DMS79 treated with DMSO at 0.1 percent for 48 hours (cell line): ENCODE results near the gene SPIN3.
"Not testable (repeated sequence)": the region's sequence is repeated elsewhere in the genome, so short reads cannot be mapped to it uniquely, and the experiment has no call there.

Source experiments
- DNase-seq: peaks from one replicate; lab custom pipeline; 2025; lab: John Stamatoyannopoulos, UW

The SPIN3 gene

GRCh38 chrX:56995271-56995994, at the start of gene SPIN3:
TSS of gene SPIN3 (minus strand) at chrX:56995541. CDS start at chrX:56994947, 594 bp downstream.
- peak; percentile 73 for DNase-seq

- DNase-seq: no peak
Measured at GRCh38 chrX:57044245-57044644, 48.9 kb upstream of the SPIN3 start.

DNA sequence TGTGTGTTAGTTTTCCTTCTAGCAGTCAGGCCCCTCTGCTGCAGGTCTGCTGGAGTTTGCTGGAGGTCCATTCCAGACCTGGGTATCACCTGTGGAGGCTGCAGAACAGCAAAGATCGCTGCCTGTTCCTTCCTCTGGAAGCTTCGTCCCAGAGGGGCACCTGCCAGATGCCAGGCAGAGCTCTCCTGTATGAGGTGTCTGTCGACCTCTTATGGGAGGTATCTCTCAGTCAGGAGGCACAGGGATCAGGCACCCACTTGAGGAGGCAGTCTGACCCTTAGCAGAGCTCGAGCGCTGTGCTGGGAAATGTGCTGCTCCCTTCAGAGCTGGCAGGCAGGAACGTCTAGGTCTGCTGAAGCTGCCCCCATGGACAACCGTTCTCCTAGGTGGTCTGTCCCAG, 41.9 kb upstream of the SPIN3 start:
- not testable (repeated sequence) for DNase-seq

DNA sequence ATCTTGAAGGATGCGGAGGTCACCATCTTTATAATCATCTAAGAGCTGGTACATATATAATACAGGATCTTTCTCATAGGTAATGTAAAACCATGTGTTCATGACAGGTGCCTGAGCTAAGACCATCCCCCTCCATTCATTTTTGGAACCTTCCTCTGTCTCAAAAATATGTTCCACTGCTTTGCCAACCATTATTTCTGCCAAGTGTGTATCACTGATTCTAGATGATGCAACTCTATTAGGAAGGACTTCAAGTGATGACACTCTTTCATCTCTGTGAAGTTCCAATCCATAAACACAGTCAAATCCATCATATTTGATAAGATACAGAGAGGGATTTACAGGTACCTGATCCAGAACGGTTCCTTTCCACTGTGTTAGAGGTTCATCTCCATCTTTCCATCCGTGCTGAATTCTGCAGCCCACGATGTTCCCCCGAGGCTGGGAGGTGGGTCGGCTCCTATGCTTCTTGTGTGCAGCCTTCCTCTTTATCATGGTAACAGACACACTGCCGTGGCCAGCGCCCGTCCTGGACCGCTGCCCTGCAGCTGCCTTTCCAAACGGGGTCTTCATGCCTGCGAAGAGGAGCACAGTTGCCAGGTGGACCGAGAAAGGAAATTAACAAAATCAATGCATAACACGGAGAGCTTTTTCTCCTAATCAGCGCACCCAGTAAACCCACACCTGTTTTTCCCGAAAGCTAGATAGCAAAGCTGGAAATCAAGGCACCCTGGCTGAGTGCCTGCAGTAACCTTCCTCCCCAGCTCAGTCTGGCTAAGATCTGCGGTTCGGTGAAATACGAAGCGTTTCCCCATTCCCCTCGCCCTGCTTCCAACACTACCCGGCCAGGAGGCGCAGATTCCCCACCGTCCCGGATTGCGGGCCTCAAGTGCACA, 718 bp downstream of the SPIN3 start:
- DNase-seq: no peak

DNA sequence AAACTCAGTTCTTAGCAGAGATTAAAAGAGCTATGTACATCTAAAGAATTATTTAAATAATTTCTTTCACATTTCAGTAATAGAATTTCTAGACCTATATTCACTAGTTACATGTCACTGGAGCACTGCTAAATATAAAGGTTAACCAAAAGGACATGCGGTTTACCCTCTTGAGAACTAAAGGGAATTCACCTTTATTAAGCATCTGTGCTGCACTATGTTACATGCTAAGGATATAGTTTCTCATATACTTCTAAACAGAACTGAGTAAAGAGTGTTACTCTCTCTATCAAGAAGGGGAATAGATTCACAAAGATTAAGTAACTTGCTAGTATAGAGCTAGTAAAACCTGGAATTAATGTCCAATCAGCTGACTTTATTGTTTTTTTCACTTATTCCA, 7.6 kb downstream of the SPIN3 start:
- no peak for DNase-seq

DNA sequence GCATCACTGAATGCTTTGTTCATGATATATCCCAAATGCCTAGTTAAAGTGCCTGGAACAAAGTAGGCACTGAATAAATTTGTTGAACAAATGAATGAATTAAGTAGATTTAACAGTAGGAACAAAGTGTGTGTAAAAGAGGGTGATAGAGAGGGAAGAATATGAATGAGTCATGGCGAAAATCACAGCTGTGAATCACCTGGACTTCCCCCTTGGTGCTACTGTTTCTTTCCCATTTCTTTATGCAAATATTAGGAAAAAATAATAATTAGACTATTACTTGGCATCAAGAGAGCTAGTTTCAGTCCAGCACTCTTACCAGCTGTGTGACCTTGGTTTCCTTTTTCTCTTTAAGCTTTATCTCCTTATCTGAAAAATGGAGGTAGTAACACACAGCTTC, 9.2 kb downstream of the SPIN3 start:
- no peak for DNase-seq

GRCh38 chrX:56978172-56978571, 17.2 kb downstream of the SPIN3 start:
- DNase-seq: peak; percentile 0

GRCh38 chrX:56975611-56976010, 19.7 kb downstream of the SPIN3 start:
- DNase-seq: no peak

- DNase-seq: no peak
Measured at GRCh38 chrX:56974408-56974807, 20.9 kb downstream of the SPIN3 start.

GRCh38 chrX:56969559-56969958, 25.8 kb downstream of the SPIN3 start:
- no peak for DNase-seq

DNA sequence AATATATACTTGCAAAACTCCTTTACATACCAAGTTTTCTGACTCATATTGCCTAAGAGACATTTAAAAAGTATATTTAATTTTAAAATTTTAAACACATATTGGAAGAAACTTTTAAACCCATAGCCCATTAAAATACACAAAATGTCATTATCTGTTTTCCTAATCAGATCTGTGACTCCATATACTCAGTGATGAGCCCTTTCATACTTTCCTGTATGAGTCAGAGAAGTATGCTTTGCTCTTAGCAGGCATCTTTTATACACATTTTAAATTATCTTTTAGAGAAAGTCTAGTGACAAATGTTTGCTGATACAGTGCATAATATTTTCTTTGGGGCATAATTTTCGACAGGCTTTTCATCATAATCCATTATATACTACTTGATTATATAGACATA, 26.4 kb downstream of the SPIN3 start:
- no peak for DNase-seq

DNA sequence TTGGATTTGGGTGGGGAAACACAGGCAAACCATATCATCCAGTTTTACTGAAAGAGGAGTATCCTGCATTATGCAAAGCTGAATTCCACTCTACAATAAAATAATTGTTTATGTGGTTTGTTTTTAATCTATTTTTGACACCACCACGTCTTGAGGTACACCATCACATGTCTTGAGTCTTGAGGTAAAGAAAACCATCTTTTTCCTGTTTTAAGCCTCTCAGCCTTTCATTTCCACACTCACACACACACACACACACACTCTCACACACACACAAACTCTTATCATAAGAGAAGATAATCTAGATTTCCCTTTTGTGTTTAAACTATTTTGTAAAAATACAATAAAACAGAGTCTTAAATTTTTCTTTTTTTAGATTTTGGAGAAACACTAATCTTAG, 32.0 kb downstream of the SPIN3 start:
- no peak for DNase-seq

DNA sequence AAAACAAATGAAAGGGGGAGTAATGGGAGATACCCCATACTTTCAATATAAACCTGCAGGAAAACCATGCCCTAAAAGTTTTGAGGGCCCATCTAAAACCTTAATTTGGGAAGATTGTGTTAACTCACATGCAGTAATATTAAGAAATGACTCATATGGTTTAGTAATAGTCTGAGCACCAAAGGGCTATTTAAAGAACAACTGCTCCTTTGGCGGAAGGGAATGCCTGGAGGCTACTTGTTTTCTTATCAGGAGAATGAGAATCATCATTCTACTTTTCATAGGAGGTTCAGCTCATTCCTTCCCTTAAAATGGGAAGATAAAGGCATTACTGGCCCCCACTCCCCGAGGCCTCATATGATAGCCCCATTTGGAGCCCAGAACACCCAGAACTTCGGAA, 47.6 kb downstream of the SPIN3 start:
- no peak for DNase-seq

DNA sequence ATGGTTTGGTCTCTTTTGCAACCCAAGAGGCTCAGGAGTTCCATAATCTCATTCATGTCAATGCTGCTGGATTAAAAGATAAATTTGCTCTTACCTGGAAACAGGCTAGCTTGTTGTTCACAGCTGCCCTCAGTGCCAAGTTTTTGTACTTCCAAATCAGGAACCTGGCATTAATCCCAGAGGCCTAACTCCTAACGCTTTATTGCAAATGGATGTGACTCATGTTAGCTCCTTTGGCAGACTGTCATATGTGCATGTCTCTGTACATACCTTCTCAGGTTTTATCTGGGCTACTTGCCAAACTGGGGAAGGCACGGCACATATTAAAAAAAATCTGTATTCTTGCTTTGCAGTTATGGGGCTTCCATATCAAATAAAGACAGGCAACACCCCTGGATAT, 49.1 kb downstream of the SPIN3 start:
- DNase-seq: peak; percentile 69

- DNase-seq: not testable (repeated sequence)
Measured at GRCh38 chrX:56945226-56945625, 50.1 kb downstream of the SPIN3 start.

- no peak for DNase-seq
Measured at GRCh38 chrX:56943264-56943663, 52.1 kb downstream of the SPIN3 start.
